Measurements from ENCODE around the gene SMC3. TPM values are rescaled to one million over a fixed set of nuclear protein-coding genes. Genes with fewer than 3 reads are reported as not detected.

SMC3 gene
- total RNA-seq, 2 experiments from 2014 or later, result 69.7 to 71.2 TPM

DNA sequence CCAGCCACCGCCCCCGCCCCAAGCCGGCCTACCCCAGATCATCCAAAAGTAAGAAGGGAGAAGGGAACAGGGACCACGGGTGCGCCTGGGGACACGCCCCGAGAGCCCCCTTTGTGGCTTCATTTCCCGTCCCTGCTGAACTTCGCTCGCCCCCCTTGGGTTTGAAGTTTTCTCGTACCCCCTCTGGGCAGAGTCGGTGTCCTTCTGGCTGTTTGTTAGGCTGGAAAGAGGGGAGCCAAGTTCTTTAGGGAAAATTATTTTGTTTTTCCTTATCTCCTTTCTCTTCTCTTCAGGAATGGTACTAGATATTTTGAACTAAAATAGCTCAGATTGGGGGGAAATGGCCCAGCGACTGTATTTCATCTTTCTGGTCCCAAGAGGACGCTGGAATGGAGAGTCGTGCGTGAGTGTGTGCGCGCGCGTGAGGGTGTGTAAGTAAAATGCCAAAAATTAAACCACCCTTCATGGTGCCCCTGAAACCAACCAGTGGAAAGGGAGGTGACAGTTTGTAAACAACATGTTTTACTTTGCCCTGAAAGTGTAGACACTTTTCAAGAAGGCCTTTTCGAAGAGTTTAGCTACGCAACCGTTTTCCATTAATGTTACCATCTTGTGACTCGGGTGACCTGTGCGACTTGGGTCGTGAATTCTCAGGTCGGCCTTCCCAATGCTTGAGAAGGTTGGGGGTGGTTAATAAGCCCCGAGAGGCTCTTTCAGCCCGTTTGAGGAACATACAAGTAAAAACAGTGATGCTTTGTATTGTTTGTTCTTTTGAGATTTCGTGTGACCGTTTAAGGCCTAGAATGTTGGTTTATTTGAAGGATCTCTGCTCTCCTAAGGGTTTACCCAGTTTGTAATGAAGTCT is 77.3 kb downstream of the SMC3 start:
- DNase-seq, result no peak

DNA sequence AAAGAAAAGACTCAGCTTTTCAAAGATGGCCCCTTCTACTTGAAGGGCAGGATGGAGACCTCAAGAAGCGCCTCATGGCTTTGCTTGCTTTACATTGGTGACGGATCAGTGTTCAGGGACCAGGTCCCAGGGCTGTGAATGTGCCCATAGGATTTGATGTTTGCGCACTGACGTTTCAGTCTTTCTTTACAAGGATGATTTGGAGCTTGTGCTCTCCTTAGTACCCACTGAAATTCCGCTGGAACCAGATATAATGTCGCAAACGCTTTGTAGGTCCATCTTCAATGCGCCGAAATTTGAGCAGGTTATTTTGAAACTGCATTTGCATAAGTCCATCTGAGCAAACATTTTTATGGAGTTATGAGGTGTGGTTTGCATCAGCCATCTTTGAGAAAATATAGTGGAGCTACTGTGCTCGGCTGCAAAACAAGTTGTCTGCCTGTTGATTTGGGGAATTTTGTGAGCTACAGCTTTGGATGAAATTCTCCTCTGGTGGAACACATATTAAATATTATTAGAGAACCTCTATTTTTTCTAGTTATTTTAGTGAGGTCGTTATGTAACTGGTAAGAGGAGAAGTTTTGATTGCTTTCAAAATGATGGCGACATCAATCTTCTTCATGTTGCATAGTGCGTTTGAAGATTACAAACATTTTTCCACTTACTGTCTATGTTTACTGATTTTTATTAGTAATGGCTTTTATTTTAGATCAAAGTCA is 79.1 kb downstream of the SMC3 start:
- intact Hi-C loops (cut with micrococcal nuclease), result no loop called here
- Mint-ChIP-seq H3K27ac (no peak overlapping the region), H3K36me3 (ENCODE audit: low read depth) (no peaks in the 10 kb centered on the region), H3K4me3 (no peak overlapping the region), H3K9me3 (no peaks in the 10 kb centered on the region), H3K4me1 (ENCODE audit: low read depth) (peaks cover 40% of the 10 kb centered on the region), H3K27me3 (peaks cover 58% of the 10 kb centered on the region)
- TF ChIP-seq, protein P1, sequence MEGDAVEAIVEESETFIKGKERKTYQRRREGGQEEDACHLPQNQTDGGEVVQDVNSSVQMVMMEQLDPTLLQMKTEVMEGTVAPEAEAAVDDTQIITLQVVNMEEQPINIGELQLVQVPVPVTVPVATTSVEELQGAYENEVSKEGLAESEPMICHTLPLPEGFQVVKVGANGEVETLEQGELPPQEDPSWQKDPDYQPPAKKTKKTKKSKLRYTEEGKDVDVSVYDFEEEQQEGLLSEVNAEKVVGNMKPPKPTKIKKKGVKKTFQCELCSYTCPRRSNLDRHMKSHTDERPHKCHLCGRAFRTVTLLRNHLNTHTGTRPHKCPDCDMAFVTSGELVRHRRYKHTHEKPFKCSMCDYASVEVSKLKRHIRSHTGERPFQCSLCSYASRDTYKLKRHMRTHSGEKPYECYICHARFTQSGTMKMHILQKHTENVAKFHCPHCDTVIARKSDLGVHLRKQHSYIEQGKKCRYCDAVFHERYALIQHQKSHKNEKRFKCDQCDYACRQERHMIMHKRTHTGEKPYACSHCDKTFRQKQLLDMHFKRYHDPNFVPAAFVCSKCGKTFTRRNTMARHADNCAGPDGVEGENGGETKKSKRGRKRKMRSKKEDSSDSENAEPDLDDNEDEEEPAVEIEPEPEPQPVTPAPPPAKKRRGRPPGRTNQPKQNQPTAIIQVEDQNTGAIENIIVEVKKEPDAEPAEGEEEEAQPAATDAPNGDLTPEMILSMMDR (IDR thresholded peaks at IDR 0.05), result no peak
- no peak for ATAC-seq
- DNase-seq, result no peak
- ChIA-PET POLR2A (no interaction called here), CTCF (interaction anchor here (2.9 kb wide), 1 partner anchor 26 kb away, joined by 9 read pairs; no protein-coding TSS in a partner anchor)

More for the DNA sequence above, 77.3 kb downstream of the SMC3 start:
- H3K9me3 Mint-ChIP-seq, result no peaks in the 10 kb centered on the region
- H3K27me3 Mint-ChIP-seq, result peaks cover 56% of the 10 kb centered on the region
- TF ChIP-seq, protein P1 (IDR thresholded peaks at IDR 0.05), result no peak
- ChIA-PET CTCF (interaction anchor here (0.5 to 1.7 kb wide), 2 partner anchors 26 to 1537 kb away, joined by 3 to 5 read pairs; no protein-coding TSS in a partner anchor), POLR2A (interaction anchor here (0.6 to 2.2 kb wide), 3 partner anchors 28 to 219 kb away, joined by 3 to 4 read pairs (median 3); no protein-coding TSS in a partner anchor)
- peak overlapping the region; percentile 64 for H3K4me3 Mint-ChIP-seq
- H3K36me3 Mint-ChIP-seq (ENCODE audit: low read depth), result no peaks in the 10 kb centered on the region
- H3K27ac Mint-ChIP-seq, result no peak overlapping the region
- peaks cover 32% of the 10 kb centered on the region for H3K4me1 Mint-ChIP-seq (ENCODE audit: low read depth)
- intact Hi-C loops (cut with micrococcal nuclease), result no loop called here
- no peak for ATAC-seq

DNA sequence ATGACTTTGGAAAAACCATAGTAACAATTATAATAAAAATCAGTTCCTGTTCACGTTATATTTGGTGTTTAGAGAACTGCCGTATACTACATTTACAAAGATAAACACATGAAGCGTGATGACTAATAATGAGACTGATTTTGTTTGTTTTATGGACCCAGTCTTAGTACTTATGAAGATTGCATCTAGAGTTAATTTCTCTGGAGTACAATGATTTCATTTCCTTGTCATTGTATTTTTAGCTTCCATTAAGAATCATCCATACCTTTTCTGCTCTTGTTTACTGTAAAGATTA is 79.6 kb downstream of the SMC3 start:
- POLR2A ChIA-PET, result no interaction called here
- no peak for ATAC-seq
- H3K4me3 Mint-ChIP-seq, result no peak overlapping the region
- TF ChIP-seq, protein P1 (IDR thresholded peaks at IDR 0.05), result no peak
- H3K27me3 Mint-ChIP-seq, result peaks cover 58% of the 10 kb centered on the region
- DNase-seq, result no peak
- intact Hi-C loops (cut with micrococcal nuclease), result no loop called here
- H3K27ac Mint-ChIP-seq, result no peak overlapping the region
- no peaks in the 10 kb centered on the region for H3K36me3 Mint-ChIP-seq (ENCODE audit: low read depth)
- no peaks in the 10 kb centered on the region for H3K9me3 Mint-ChIP-seq
- peaks cover 41% of the 10 kb centered on the region for H3K4me1 Mint-ChIP-seq (ENCODE audit: low read depth)
- CTCF ChIA-PET, result interaction anchor here (2.9 kb wide), 1 partner anchor 25 kb away, joined by 9 read pairs; no protein-coding TSS in a partner anchor

DNA sequence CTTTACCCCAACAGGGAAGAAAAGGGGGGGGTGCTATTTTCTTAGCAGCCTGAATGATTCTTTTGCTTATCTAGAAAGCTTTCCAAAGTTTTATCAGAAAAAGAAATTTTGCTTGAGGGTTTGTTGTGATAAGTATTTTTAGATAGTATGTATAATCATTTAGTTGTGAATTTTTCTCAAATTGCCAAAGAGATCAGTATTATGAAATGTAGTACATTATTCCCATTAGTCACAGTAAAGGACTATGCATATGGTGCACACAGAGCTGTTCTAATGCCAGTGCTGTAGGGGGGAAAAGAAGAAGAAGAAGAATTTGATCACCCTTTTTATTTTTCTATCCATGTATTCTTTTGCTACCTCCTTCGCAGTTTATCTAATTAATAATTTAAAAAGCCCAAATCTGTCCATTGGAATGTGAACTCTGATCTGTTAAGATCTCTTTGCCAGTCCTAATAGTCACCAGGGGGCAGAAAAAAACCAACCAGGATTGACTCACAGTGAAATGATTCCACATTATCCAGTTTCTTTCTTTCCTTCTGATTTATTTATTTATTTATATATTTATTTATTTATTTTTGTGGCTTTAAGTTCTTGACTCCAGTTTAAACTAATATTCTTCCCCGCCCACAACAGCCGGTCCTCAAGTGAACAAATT is 81.3 kb downstream of the SMC3 start:
- peaks cover 39% of the 10 kb centered on the region for H3K4me1 Mint-ChIP-seq (ENCODE audit: low read depth)
- peaks cover 53% of the 10 kb centered on the region for H3K27me3 Mint-ChIP-seq
- no peak overlapping the region for H3K27ac Mint-ChIP-seq
- ChIA-PET POLR2A (interaction anchor here (1.2 kb wide), 1 partner anchor 8 kb away, joined by 3 read pairs; no protein-coding TSS in a partner anchor), CTCF (interaction anchor here (0.7 to 2.9 kb wide), 5 partner anchors 10 to 58 kb away, joined by 3 to 9 read pairs (median 5); no protein-coding TSS in a partner anchor)
- ATAC-seq (no peak), DNase-seq (no peak)
- no peak overlapping the region for H3K4me3 Mint-ChIP-seq
- TF ChIP-seq, protein P1 (IDR thresholded peaks at IDR 0.05), result no peak
- no peaks in the 10 kb centered on the region for H3K9me3 Mint-ChIP-seq
- H3K36me3 Mint-ChIP-seq (ENCODE audit: low read depth), result no peaks in the 10 kb centered on the region
- intact Hi-C loops (cut with micrococcal nuclease), result no loop called here
